ENCODE data around the gene BTAF1.

GRCh38 chr10:91908337-91909116, 15.0 kb upstream of the BTAF1 start:
- peak; percentile 32 to 90 (median 48) for TF ChIP-seq CTCF (optimal IDR thresholded peaks at IDR 0.05 in 1 of 3, IDR thresholded peaks at IDR 0.05 in 1 of 3, conservative IDR thresholded peaks at IDR 0.05 in 1 of 3; ENCODE audit: extremely low read depth in 1 of 3, insufficient read depth in 2 of 3, low read length in 3 of 3)
- TF ChIP-seq EZH2 (IDR thresholded peaks at IDR 0.05; ENCODE audit: low read length): no peak

Measured in keratinocyte (primary cell).